IPS-20b (cell line): ENCODE data around the gene POTEB2.
"Not testable (repeated sequence)": the region's sequence is repeated elsewhere in the genome, so short reads cannot be mapped to it uniquely, and the experiment has no call there.

Source experiments
- H3K27ac ChIP-seq: one replicate; pipeline ENCODE4 v1.5.1; 2013; ENCODE audit warnings: low read length
- H3K27me3 ChIP-seq: 2 replicates; pipeline ENCODE4 v1.6.1; 2013; ENCODE audit warnings: mild to moderate bottlenecking, low read length, inconsistent platforms; ENCODE audit not compliant: insufficient read depth
- H3K36me3 ChIP-seq: 2 replicates; pipeline ENCODE4 v1.6.1; 2013; ENCODE audit warnings: low read depth, mild to moderate bottlenecking, inconsistent platforms, low read length, moderate library complexity; ENCODE audit not compliant: insufficient read depth
- H3K4me1 ChIP-seq: 2 replicates; pipeline ENCODE4 v1.6.1; 2013; ENCODE audit warnings: mild to moderate bottlenecking, control low read depth, inconsistent platforms, low read length, moderate library complexity; ENCODE audit not compliant: insufficient read depth
- H3K4me3 ChIP-seq: 2 replicates; pipeline ENCODE4 v1.5.1; 2013; ENCODE audit warnings: mild to moderate bottlenecking, low read length, inconsistent platforms
- H3K9ac ChIP-seq: 2 replicates; pipeline ENCODE4 v1.6.1; 2013; ENCODE audit warnings: low read depth, mild to moderate bottlenecking, inconsistent platforms, low read length, moderate library complexity
- H3K9me3 ChIP-seq: 2 replicates; pipeline ENCODE4 v1.6.1; 2013; ENCODE audit warnings: mild to moderate bottlenecking, low read depth, low read length, inconsistent platforms; ENCODE audit not compliant: insufficient read depth

POTEB2 gene

GRCh38 chr15:20866214-20866613 is at the start of gene POTEB2:
Gene POTEB2 (minus strand): TSS chr15:20866314. CDS start chr15:20866281, 33 bp downstream.
- not testable (repeated sequence) for H3K9me3 ChIP-seq, H3K27ac ChIP-seq, H3K9ac ChIP-seq, H3K4me1 ChIP-seq, H3K27me3 ChIP-seq, H3K36me3 ChIP-seq, H3K4me3 ChIP-seq

DNA sequence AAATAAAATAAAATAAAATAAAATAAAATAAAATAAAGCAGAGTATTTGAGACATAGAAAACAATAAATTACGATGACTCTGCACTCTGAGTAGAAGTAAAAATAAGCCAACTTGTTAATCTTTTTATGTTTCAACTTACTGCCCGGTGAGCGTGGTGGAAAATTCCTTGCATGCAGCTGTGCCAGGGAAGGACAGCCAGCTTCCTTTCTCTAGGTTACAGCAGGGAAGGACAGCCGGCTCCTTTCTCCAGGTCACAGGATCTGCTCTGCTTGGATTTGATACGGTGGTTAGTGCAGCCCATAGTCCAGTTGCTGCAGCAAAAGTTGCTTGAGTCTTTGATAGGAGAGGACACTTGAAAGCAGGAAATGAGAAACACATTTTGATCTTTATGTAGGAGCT is 13.8 kb upstream of the POTEB2 start:
- not testable (repeated sequence) for H3K4me1 ChIP-seq, H3K9ac ChIP-seq, H3K9me3 ChIP-seq, H3K36me3 ChIP-seq, H3K27ac ChIP-seq, H3K27me3 ChIP-seq, H3K4me3 ChIP-seq

DNA sequence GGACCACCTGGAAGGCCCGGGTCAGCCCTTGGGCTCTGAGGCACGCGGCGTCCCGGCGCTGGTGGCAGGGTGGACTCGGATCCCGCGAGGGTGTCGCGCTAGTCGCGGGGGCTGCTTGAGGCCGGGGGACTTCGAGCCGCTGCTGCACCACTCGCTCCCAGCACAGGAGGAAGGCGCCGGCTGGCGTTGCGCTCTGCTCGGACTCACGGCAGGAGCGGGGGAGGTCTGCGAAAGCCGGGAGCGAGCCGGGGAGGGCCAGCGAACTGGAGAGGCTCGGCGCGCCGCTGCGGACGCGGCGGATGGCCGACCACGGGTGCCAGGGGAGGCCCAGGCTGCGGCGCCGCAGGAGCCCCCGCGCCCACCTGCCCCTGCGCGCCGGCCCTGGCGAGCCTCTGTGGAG is 12.3 kb upstream of the POTEB2 start:
- H3K4me3 ChIP-seq, H3K36me3 ChIP-seq, H3K9me3 ChIP-seq, H3K27ac ChIP-seq, H3K4me1 ChIP-seq, H3K9ac ChIP-seq, H3K27me3 ChIP-seq: not testable (repeated sequence)

DNA sequence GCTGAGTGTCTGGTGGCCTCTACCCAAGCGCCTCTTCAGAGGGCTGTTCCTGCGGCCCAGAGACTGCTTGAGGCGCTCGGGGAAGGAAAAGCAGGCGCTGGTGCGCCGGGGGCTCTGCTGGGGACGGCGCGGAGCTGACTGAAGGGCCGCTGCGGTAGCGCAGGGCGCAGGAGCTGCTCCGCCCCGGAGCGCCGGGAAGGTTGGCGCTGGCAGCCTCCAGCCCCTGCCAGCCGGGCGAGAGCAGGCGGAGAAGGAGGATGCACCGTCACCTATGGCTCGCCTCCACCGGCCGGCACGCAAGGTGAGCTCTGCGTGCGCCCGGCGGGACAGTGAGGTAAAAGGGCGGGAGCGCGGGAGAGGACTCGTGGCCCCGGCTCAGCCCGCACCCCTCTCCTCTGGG is 11.7 kb upstream of the POTEB2 start:
- H3K27me3 ChIP-seq, H3K4me1 ChIP-seq, H3K27ac ChIP-seq, H3K9me3 ChIP-seq, H3K36me3 ChIP-seq, H3K4me3 ChIP-seq, H3K9ac ChIP-seq: not testable (repeated sequence)
